DND-41 (cell line): ENCODE results near the gene RIN3.

Experiments used
- EZH2 ChIP-seq: IDR thresholded peaks from 3 replicates; pipeline ENCODE4 v1.6.1; 2012; ENCODE audit warnings: borderline replicate concordance, low read depth, mild to moderate bottlenecking, moderate library complexity, low read length, inconsistent platforms; ENCODE audit not compliant: severe bottlenecking
- TF ChIP-seq, protein P1 (sequence below): IDR thresholded peaks from 2 replicates; pipeline ENCODE4 v1.5.1; 2012; ENCODE audit warnings: borderline replicate concordance, low read length, moderate library complexity, mild to moderate bottlenecking; ENCODE audit not compliant: poor library complexity, severe bottlenecking; ENCODE audit errors: extremely low read depth

DNA sequence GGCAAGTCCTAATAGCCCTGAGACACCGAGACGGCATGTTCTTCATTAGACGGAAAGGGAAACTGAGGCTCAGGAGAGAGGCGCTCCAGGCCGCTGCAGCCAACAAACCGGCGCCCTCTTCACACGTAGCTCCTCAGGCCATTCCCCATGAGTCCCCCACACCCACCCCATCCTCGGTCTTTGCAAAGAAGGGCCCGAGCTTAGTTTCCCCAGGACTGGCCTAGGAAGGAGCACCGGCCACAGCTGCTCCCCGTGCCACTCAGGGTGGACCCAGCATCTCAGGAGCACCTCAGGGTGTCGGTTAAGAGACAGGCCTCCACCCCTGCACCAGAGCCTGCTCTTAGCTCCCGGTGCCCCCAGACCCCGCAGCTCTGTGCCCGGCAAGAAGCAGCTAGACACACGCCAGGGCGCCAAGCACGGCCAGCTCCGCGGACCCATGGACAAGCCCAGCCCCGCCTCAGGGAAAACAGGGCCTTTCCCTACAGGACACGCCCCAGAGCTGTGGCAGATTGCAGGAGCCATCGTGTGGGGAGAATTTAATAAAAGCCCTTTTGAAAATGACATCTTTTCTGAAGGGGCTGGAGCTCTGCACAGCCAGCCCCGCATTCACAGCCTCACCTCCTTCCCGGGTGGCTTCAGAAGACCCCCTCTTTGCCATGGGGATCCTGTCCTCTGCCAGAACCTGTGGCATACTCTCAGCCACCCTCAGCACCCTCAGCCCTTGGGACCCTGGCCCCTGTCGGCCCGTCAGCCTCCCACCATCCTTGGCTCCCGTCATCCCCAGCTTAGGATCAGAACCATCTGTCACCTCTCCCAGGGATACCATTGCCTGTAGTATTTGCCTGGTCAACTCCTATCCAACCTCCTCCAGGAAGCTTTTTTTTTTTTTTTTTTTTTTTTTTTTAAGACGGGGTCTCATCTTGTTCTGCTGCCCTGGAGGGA lies 175.1 kb downstream of the RIN3 start:
- TF ChIP-seq, protein P1, sequence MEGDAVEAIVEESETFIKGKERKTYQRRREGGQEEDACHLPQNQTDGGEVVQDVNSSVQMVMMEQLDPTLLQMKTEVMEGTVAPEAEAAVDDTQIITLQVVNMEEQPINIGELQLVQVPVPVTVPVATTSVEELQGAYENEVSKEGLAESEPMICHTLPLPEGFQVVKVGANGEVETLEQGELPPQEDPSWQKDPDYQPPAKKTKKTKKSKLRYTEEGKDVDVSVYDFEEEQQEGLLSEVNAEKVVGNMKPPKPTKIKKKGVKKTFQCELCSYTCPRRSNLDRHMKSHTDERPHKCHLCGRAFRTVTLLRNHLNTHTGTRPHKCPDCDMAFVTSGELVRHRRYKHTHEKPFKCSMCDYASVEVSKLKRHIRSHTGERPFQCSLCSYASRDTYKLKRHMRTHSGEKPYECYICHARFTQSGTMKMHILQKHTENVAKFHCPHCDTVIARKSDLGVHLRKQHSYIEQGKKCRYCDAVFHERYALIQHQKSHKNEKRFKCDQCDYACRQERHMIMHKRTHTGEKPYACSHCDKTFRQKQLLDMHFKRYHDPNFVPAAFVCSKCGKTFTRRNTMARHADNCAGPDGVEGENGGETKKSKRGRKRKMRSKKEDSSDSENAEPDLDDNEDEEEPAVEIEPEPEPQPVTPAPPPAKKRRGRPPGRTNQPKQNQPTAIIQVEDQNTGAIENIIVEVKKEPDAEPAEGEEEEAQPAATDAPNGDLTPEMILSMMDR, result no peak
- TF ChIP-seq EZH2, result no peak
